Gastrocnemius medialis (tissue), 4 donors: ENCODE measurements around the gene KCNQ5. TPM values are rescaled to one million over a fixed set of nuclear protein-coding genes. Genes with fewer than 3 reads are reported as not detected.
A peak's percentile ranks its signal among the peaks of the same experiment; 100 is the strongest.

ENCODE experiments used
- ATAC-seq, 2 donors: fragments of 150-250 bp; one replicate each; pipeline ENCODE4 v1.9.1; 2016
- DNase-seq, 2 donors: peaks; one replicate each; pipeline ENCODE4 v3.0.0-alpha.2; 2019
- H3K27ac ChIP-seq, 4 donors: fragments of 200-600 bp; sonication (generic); 1 replicate in 1 of 4; 2 replicates in 3 of 4; pipeline ENCODE4 v1.5.1; 2016 to 2018; ENCODE audit warnings: mild to moderate bottlenecking in 2 of 4, moderate library complexity in 1 of 4
- H3K27me3 ChIP-seq, 3 donors: fragments of 200-600 bp; sonication (generic) in 2 of 3; 1 replicate in 1 of 3; 2 replicates in 2 of 3; pipeline versions ENCODE4 v1.5.1 to v1.6.0; 2016 to 2019; ENCODE audit warnings: mild to moderate bottlenecking in 1 of 3, moderate library complexity in 1 of 3
- H3K36me3 ChIP-seq, 2 donors: fragments of 200-600 bp; sonication (generic) in 1 of 2; one replicate each; pipeline ENCODE4 v1.5.1; 2017 to 2018
- H3K4me1 ChIP-seq, 2 donors: fragments of 200-600 bp; sonication (generic) in 1 of 2; one replicate each; pipeline ENCODE4 v1.5.1; 2016 to 2017; ENCODE audit warnings: mild to moderate bottlenecking in 2 of 2
- H3K4me3 ChIP-seq, 4 donors: fragments of 200-600 bp; sonication (generic) in 3 of 4; 1 replicate in 1 of 4; 2 replicates in 3 of 4; pipeline ENCODE4 v1.5.1; 2016 to 2019; ENCODE audit warnings: mild to moderate bottlenecking in 2 of 4
- H3K9me3 ChIP-seq, 3 donors: fragments of 200-600 bp; sonication (generic) in 2 of 3; 1 replicate in 1 of 3; 2 replicates in 2 of 3; pipeline ENCODE4 v1.5.1; 2016 to 2019
- POLR2A ChIP-seq, 2 donors: fragments of 450-650 bp; IDR thresholded peaks; one replicate each; pipeline ENCODE4 v1.6.1; 2017; ENCODE audit warnings: antibody characterized with exemption in 2 of 2, mild to moderate bottlenecking in 2 of 2, moderate library complexity in 2 of 2
- in situ Hi-C, 4 donors: fragments of 200-750 bp; cut with MboI; loops; one replicate each; pipeline versions ENCODE4 v1.15.0 to v1.8.0; 2017; ENCODE audit warnings: low sequenced_read_pairs in 4 of 4
- intact Hi-C: fragments of 100-400 bp; cut with DNase I; formaldehyde crosslinking; loops from one replicate; pipeline ENCODE4 v1.15.1; 2023; ENCODE audit warnings: low total_unique reads
- total RNA-seq, 4 donors: library from RNA; depleted of rRNA; stranded (reverse); fragments of >200 nt; gene quantifications; one replicate each; pipeline versions ENCODE4 v1.1.0 to v1.2.3, GENCODE V29; 2016
- TF ChIP-seq, protein P1 (sequence below), 5 experiments: fragments of 450-650 bp in 3 of 5; fragments of 200-600 bp in 2 of 5; sonication (generic) in 2 of 5; IDR thresholded peaks in 4 of 5; conservative IDR thresholded peaks in 1 of 5; 1 replicate in 4 of 5; 2 replicates in 1 of 5; pipeline ENCODE4 v1.5.1; 2016 to 2019; ENCODE audit warnings: antibody characterized with exemption in 5 of 5, mild to moderate bottlenecking in 3 of 5, moderate library complexity in 3 of 5

KCNQ5 gene
- total RNA-seq, 4 donors from 2014 or later: 5.3 to 19.3 (median 15.1) TPM

DNA sequence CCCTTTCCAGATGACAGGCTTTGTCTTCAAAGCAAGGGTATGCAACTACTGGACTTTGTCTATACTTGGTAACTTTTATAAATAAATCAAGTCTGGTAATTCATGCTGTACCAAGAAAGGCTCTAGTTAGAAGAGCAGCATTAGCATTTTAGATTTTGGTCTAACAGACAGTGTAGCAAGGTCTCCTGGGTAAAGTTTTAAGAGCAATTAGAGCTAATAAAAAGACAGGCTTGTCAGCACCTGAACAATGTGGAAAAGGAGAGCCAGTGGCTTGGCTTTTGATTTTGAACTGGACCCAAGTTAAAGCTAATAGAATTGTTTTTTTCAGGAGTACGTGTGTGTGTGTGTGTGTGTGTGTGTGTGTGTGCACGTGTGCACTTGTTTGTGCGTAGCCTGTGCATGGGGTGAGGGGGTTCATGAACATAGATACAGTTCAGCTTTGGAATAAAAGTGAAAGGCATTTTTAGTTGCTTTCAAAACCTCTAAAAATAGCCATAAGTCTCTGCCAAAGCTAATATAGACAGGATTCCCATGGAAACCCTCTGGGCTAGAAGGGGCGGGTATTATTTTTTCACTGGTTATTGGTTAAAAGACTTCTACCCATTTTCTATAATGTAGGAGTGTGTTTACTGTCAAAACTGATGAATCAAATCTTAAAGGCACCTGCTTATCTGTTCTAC is 138.4 kb downstream of the KCNQ5 start:
- DNase-seq (no peak), ATAC-seq (no peak)
- in situ Hi-C loops (no loop called here), intact Hi-C loops (no loop called here)
- Histone ChIP-seq H3K4me3 (no peak overlapping the region), H3K36me3 (no peaks in the 10 kb centered on the region), H3K27me3 (no peaks in the 10 kb centered on the region), H3K9me3 (no peaks in the 10 kb centered on the region), H3K4me1 (peaks cover 27 to 51% of the 10 kb centered on the region in 2 donors), H3K27ac (peak overlapping the region in 1 of 4 donors; percentile 2)
- TF ChIP-seq, protein P1, sequence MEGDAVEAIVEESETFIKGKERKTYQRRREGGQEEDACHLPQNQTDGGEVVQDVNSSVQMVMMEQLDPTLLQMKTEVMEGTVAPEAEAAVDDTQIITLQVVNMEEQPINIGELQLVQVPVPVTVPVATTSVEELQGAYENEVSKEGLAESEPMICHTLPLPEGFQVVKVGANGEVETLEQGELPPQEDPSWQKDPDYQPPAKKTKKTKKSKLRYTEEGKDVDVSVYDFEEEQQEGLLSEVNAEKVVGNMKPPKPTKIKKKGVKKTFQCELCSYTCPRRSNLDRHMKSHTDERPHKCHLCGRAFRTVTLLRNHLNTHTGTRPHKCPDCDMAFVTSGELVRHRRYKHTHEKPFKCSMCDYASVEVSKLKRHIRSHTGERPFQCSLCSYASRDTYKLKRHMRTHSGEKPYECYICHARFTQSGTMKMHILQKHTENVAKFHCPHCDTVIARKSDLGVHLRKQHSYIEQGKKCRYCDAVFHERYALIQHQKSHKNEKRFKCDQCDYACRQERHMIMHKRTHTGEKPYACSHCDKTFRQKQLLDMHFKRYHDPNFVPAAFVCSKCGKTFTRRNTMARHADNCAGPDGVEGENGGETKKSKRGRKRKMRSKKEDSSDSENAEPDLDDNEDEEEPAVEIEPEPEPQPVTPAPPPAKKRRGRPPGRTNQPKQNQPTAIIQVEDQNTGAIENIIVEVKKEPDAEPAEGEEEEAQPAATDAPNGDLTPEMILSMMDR (IDR thresholded peaks at IDR 0.05 in 4 of 5, conservative IDR thresholded peaks at IDR 0.05 in 1 of 5): no peak
- no peak for TF ChIP-seq POLR2A (IDR thresholded peaks at IDR 0.05)

DNA sequence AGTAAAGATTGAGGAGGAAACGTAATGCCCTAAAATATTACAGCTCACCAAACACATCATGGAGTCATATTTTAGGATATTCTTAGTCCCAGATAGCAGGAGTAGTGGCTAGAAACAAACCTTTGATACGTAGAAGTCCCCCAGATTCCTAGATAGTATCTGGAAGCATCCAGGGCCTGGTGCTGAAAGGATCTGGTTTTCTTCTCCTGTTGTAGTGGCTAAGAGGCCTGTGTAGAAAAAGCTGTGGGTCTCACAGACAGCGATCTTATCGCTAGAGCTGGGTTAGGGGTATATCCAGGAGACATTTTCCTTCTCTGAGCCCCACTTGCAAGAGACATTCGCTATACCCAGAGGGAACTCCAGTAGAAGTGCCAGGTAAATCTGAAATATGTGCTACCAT is 139.9 kb downstream of the KCNQ5 start:
- Histone ChIP-seq H3K27me3 (no peaks in the 10 kb centered on the region), H3K4me1 (peaks cover 26 to 42% of the 10 kb centered on the region in 2 donors), H3K36me3 (no peaks in the 10 kb centered on the region), H3K9me3 (no peaks in the 10 kb centered on the region), H3K27ac (peak overlapping the region in 2 of 4 donors; percentile 14 to 15), H3K4me3 (no peak overlapping the region)
- no peak for ATAC-seq
- in situ Hi-C loops: no loop called here
- intact Hi-C loops: no loop called here
- no peak for DNase-seq
- TF ChIP-seq, protein P1 (IDR thresholded peaks at IDR 0.05 in 4 of 5, conservative IDR thresholded peaks at IDR 0.05 in 1 of 5): no peak
- TF ChIP-seq POLR2A (IDR thresholded peaks at IDR 0.05): no peak

GRCh38 chr6:72769459-72770125 is 147.7 kb downstream of the KCNQ5 start:
- Histone ChIP-seq H3K9me3 (no peaks in the 10 kb centered on the region), H3K36me3 (no peaks in the 10 kb centered on the region), H3K4me3 (no peak overlapping the region), H3K27ac (no peak overlapping the region), H3K27me3 (no peaks in the 10 kb centered on the region), H3K4me1 (peaks cover 12 to 14% of the 10 kb centered on the region in 2 donors)
- DNase-seq (no peak), ATAC-seq (peak in 1 of 2 donors; percentile 64)
- intact Hi-C loops (no loop called here), in situ Hi-C loops (no loop called here)
- no peak for TF ChIP-seq POLR2A (IDR thresholded peaks at IDR 0.05)
- TF ChIP-seq, protein P1 (IDR thresholded peaks at IDR 0.05 in 4 of 5, conservative IDR thresholded peaks at IDR 0.05 in 1 of 5): no peak

GRCh38 chr6:72770959-72771358 is 149.1 kb downstream of the KCNQ5 start:
- no peaks in the 10 kb centered on the region for H3K9me3 ChIP-seq
- TF ChIP-seq POLR2A (IDR thresholded peaks at IDR 0.05): no peak
- TF ChIP-seq, protein P1 (IDR thresholded peaks at IDR 0.05 in 4 of 5, conservative IDR thresholded peaks at IDR 0.05 in 1 of 5): no peak
- H3K4me3 ChIP-seq: no peak overlapping the region
- ATAC-seq (no peak), DNase-seq (no peak)
- no peaks in the 10 kb centered on the region for H3K27me3 ChIP-seq
- in situ Hi-C loops (no loop called here), intact Hi-C loops (no loop called here)
- H3K4me1 ChIP-seq: peaks cover 14 to 18% of the 10 kb centered on the region in 2 donors
- H3K36me3 ChIP-seq: no peaks in the 10 kb centered on the region
- no peak overlapping the region for H3K27ac ChIP-seq
